Measurements from ENCODE around the gene CHST5. TPM values are rescaled to one million over a fixed set of nuclear protein-coding genes. Genes with fewer than 3 reads are reported as not detected.

CHST5 gene
- polyA plus RNA-seq, 1 donor = 35.6 TPM

DNA sequence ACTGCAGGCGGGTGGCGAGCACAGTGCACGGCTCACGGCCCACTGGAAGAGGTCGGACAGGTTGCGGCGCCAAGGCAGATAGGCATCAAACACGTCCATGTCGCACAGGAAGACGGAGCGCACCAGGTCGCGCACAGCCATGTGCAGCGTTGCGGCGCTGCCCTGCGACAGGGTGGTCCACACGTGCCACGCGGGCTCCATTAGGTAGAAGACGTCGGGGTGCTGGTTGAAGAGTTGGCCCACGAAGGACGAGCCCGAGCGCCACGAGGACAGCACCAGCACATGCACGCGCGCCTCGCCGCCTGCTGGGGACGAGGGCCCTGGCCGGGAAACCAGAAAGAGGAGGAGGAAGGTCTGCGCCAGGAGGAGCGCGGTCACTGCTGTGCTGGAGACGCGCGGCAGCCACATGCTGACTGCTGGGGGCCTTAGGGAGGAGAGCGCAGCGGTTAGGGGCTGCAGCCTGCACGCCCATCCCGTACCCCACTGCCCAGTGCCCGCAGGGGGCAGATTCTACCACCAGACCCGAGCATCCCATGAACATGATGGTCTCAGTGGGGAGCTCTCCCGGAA lies 56.4 kb downstream of the CHST5 start:
- no peaks in the 10 kb centered on the region for H3K4me1 ChIP-seq (ENCODE audit: control insufficient read depth, insufficient read depth, low read length)
- no CpG with 5 or more reads among the region's 47 CpGs for WGBS (ENCODE audit: insufficient coverage, low lambda C conversion rate)
- H3K4me3 ChIP-seq (ENCODE audit: low read length) = no peak overlapping the region
- H3K36me3 ChIP-seq (ENCODE audit: control insufficient read depth, insufficient read depth, low read length) = no peaks in the 10 kb centered on the region
- no peaks in the 10 kb centered on the region for H3K27me3 ChIP-seq (ENCODE audit: control insufficient read depth, insufficient read depth, low read length)
- H3K9me3 ChIP-seq (ENCODE audit: control insufficient read depth, low read depth, low read length) = peaks cover 4% of the 10 kb centered on the region
- DNase-seq = no peak
- no peak overlapping the region for H3K27ac ChIP-seq (ENCODE audit: low read length)

Other genes starting within 250 kb of the CHST5 start
- gene CFDP1, start 102.6 kb downstream of the CHST5 start, polyA plus RNA-seq = 121 TPM
- gene TMEM170A, start 71.4 kb downstream of the CHST5 start, polyA plus RNA-seq = 43.0 TPM
- 3.3 TPM for gene CHST6, start 40.7 kb downstream of the CHST5 start, polyA plus RNA-seq
- gene TMEM231, start 20.1 kb upstream of the CHST5 start, polyA plus RNA-seq = 7.6 TPM
- 136 TPM for gene GABARAPL2, start 30.3 kb upstream of the CHST5 start, polyA plus RNA-seq
- 31.7 TPM for gene ADAT1, start 87.2 kb upstream of the CHST5 start, polyA plus RNA-seq
- gene KARS1, start 111.6 kb upstream of the CHST5 start, polyA plus RNA-seq = 100 TPM
- gene TERF2IP, start 111.7 kb upstream of the CHST5 start, polyA plus RNA-seq = 56.8 TPM
- gene CPHXL2, start 140.9 kb upstream of the CHST5 start, polyA plus RNA-seq = 0.06 TPM
- not detected for gene DUXB, start 165.4 kb upstream of the CHST5 start, polyA plus RNA-seq
- gene CPHXL, start 190.4 kb upstream of the CHST5 start, polyA plus RNA-seq = not detected

Measured in large intestine (tissue), 3 donors.